HG02938 (cell line): Measurements from ENCODE around the gene ZNF544.
A peak's percentile ranks its signal among the peaks of the same experiment; 100 is the strongest.
"Not testable (repeated sequence)": the region's sequence is repeated elsewhere in the genome, so short reads cannot be mapped to it uniquely, and the experiment has no call there.

Experiments used
- ATAC-seq: cut with Tn5 transposase; IDR thresholded peaks from one replicate; pipeline ENCODE4 v1.9.1; 2021; ENCODE audit warnings: mild to moderate bottlenecking, moderate library complexity; ENCODE audit not compliant: unreplicated experiment

ZNF544 gene

GRCh38 chr19:58252102-58252685 lies 23.5 kb downstream of the ZNF544 start:
- ATAC-seq = no peak

GRCh38 chr19:58258259-58258658 lies 29.5 kb downstream of the ZNF544 start:
- ATAC-seq = not testable (repeated sequence)

GRCh38 chr19:58261600-58261967 lies 32.9 kb downstream of the ZNF544 start:
- no peak for ATAC-seq

- no peak for ATAC-seq
Observed at GRCh38 chr19:58261968-58262921, 33.5 kb downstream of the ZNF544 start.

- no peak for ATAC-seq
Observed at GRCh38 chr19:58262922-58263296, 34.2 kb downstream of the ZNF544 start.

- no peak for ATAC-seq
Observed at GRCh38 chr19:58265100-58265499, 36.4 kb downstream of the ZNF544 start.

GRCh38 chr19:58268344-58268743 lies 39.6 kb downstream of the ZNF544 start:
- no peak for ATAC-seq

GRCh38 chr19:58274771-58275201 lies 46.1 kb downstream of the ZNF544 start:
- no peak for ATAC-seq

- no peak for ATAC-seq
Observed at GRCh38 chr19:58275564-58275963, 46.9 kb downstream of the ZNF544 start.

- no peak for ATAC-seq
Observed at GRCh38 chr19:58277197-58277596, 48.5 kb downstream of the ZNF544 start.

- no peak for ATAC-seq
Observed at GRCh38 chr19:58277748-58278540, 49.2 kb downstream of the ZNF544 start.

- peak; percentile 95 for ATAC-seq
Observed at GRCh38 chr19:58278541-58279041, 49.9 kb downstream of the ZNF544 start, which contains the start of gene ZNF8. Gene ZNF8, plus strand, starts transcription at chr19:58278955. Its CDS starts 127 bp downstream, at chr19:58279082.

- peak; percentile 10 for ATAC-seq
Observed at GRCh38 chr19:58279042-58279924, 50.6 kb downstream of the ZNF544 start.

- ATAC-seq = no peak
Observed at GRCh38 chr19:58279925-58280316, 51.2 kb downstream of the ZNF544 start.

- no peak for ATAC-seq
Observed at GRCh38 chr19:58284199-58284598, 55.5 kb downstream of the ZNF544 start.

- no peak for ATAC-seq
Observed at GRCh38 chr19:58291943-58292342, 63.2 kb downstream of the ZNF544 start.

GRCh38 chr19:58294743-58295374 lies 66.1 kb downstream of the ZNF544 start:
- no peak for ATAC-seq

- no peak for ATAC-seq
Observed at GRCh38 chr19:58296104-58296503, 67.4 kb downstream of the ZNF544 start.

- ATAC-seq = no peak
Observed at GRCh38 chr19:58300620-58301019, 71.9 kb downstream of the ZNF544 start.

GRCh38 chr19:58304255-58304654 lies 75.5 kb downstream of the ZNF544 start:
- ATAC-seq = no peak
